AG04449 (cell line): ENCODE results near the gene YARS2.

Experiments used
- CTCF ChIA-PET: fragments of 350-600 bp; formaldehyde crosslinking; extraction: SDS; loops from one replicate; lab custom pipeline; 2021; ENCODE audit warnings: antibody characterized with exemption; lab: Yijun Ruan, JAX
- POLR2A ChIA-PET: fragments of 400-600, 350-600 bp; formaldehyde crosslinking; extraction: SDS; loops from one replicate; lab custom pipeline; 2020; ENCODE audit warnings: antibody characterized with exemption, inconsistent platforms; lab: Yijun Ruan, JAX
- DNase-seq: peaks from one replicate; pipeline ENCODE4 v3.0.0-alpha.2; 2010; ENCODE audit warnings: low read depth, low spot score
- H3K4me3 ChIP-seq: 2 replicates; pipeline ENCODE4 v1.5.1; 2011; ENCODE audit warnings: low read depth, mild to moderate bottlenecking, control low read depth, low read length
- CTCF ChIP-seq: IDR thresholded peaks from one replicate; pipeline ENCODE4 v1.5.1; 2011; ENCODE audit warnings: mild to moderate bottlenecking, moderate library complexity, low read length, control low read depth, inconsistent platforms; ENCODE audit not compliant: insufficient read depth; ENCODE audit errors: missing control alignments

The YARS2 gene

GRCh38 chr12:32776258-32776657, 20.6 kb upstream of the YARS2 start:
- CTCF ChIA-PET: no interaction called here
- no peak for DNase-seq
- TF ChIP-seq CTCF: no peak
- POLR2A ChIA-PET: no interaction called here
- H3K4me3 ChIP-seq: no peak overlapping the region

DNA sequence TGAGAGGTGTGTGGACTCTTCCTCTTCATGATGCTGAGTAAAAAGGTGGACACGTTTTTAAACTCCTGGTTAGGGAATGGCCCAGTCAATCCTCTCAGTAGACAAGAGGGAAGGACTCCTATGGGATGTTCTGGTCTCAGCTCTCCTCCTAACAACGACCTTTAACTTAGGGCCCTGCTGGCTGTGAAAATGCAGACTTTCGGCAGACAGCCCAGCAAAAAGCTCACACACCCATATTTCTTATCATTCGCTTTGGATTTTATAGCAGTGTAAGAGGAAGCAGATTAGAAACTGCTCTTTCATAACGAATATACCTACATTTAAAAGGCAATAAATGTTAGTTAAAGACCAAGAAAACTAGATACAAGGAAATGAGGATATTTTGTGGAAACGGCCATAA, 18.0 kb upstream of the YARS2 start:
- no peak for DNase-seq
- H3K4me3 ChIP-seq: no peak overlapping the region
- POLR2A ChIA-PET: no interaction called here
- no peak for TF ChIP-seq CTCF
- CTCF ChIA-PET: interaction anchor here (2.0 kb wide), 1 partner anchor 18 kb away, joined by 10 read pairs; the partner anchor contains the start of gene YARS2

DNA sequence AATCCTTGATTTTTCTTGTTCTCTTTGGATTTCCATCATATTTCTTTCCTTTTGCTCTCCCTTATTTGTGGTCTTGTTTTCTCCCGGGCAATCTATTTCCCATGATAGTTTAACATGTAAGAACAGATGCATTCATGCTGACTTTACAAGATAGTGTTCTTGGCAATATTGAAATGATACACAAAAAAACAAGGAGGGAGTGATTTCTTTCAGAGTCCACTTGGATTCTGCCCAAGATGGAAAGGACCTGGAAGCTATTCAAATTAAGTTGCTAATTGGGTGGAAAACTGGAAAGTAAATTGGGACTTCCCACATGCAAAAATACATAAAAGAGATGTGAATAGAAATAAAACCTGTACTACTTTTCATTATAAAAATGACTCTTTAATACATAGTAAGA, 14.4 kb upstream of the YARS2 start:
- POLR2A ChIA-PET: no interaction called here
- CTCF ChIA-PET: interaction anchor here (1.0 to 1.3 kb wide), 2 partner anchors 14 to 1252 kb away, joined by 5 to 8 read pairs; partner anchors contain the start of genes ALG10 and YARS2

DNA sequence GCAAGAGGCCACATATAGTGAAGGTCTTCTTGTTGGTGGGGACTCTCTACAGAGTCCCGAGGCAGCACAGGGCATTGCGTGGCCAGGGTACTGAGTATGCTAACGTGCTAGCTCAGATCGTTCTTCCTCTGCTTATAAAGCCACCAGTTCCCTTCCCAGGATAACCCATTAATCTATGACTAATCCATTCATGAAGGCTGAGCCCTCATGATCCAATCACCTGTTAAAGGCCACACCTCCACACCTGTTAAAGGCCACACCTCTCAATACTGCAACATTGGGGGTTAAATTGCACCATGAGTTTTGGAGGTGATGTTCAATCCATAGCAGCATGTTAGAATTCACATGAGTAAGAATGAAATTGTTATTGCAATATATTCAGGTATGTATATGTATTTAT, 12.8 kb upstream of the YARS2 start:
- TF ChIP-seq CTCF: no peak
- DNase-seq: no peak
- H3K4me3 ChIP-seq: no peak overlapping the region
- ChIA-PET POLR2A (no interaction called here), CTCF (interaction anchor here (1.1 kb wide), 1 partner anchor 13 kb away, joined by 9 read pairs; the partner anchor contains the start of gene YARS2)

More for the DNA sequence above, 14.4 kb upstream of the YARS2 start:
- no peak for TF ChIP-seq CTCF
- DNase-seq: no peak
- no peak overlapping the region for H3K4me3 ChIP-seq

GRCh38 chr12:32765906-32766305, 10.2 kb upstream of the YARS2 start:
- no peak for DNase-seq

GRCh38 chr12:32761716-32762115, 6.0 kb upstream of the YARS2 start:
- CTCF ChIA-PET: no interaction called here
- TF ChIP-seq CTCF: no peak
- H3K4me3 ChIP-seq: no peak overlapping the region
- POLR2A ChIA-PET: no interaction called here
- DNase-seq: no peak

More at GRCh38 chr12:32765906-32766305, 10.2 kb upstream of the YARS2 start:
- no peak overlapping the region for H3K4me3 ChIP-seq
- POLR2A ChIA-PET: no interaction called here
- CTCF ChIA-PET: no interaction called here
- no peak for TF ChIP-seq CTCF
